Measurements from ENCODE around the gene RALGAPA2.

The RALGAPA2 gene

GRCh38 chr20:20404633-20405032 is 307.8 kb downstream of the RALGAPA2 start:
- no peaks in the 10 kb centered on the region for H3K9me3 ChIP-seq (ENCODE audit: low read length)
- no peak overlapping the region for H3K4me3 ChIP-seq (ENCODE audit: low read length)
- H2AFZ ChIP-seq (ENCODE audit: low read depth, low read length), result no peak overlapping the region
- H3K4me1 ChIP-seq (ENCODE audit: insufficient read depth, low read length), result peaks cover 14% of the 10 kb centered on the region
- no peaks in the 10 kb centered on the region for H3K36me3 ChIP-seq (ENCODE audit: insufficient read depth, low read length)
- H3K27me3 ChIP-seq (ENCODE audit: insufficient read depth, low read length), result peaks cover under 1% of the 10 kb centered on the region

GRCh38 chr20:20401991-20402390 is 310.5 kb downstream of the RALGAPA2 start:
- no peaks in the 10 kb centered on the region for H3K27me3 ChIP-seq (ENCODE audit: insufficient read depth, low read length)
- H3K4me1 ChIP-seq (ENCODE audit: insufficient read depth, low read length), result peaks cover 10% of the 10 kb centered on the region
- H3K4me3 ChIP-seq (ENCODE audit: low read length), result no peak overlapping the region
- H3K36me3 ChIP-seq (ENCODE audit: insufficient read depth, low read length), result no peaks in the 10 kb centered on the region
- H2AFZ ChIP-seq (ENCODE audit: low read depth, low read length), result no peak overlapping the region
- H3K9me3 ChIP-seq (ENCODE audit: low read length), result no peaks in the 10 kb centered on the region

GRCh38 chr20:20399531-20400500 is 312.6 kb downstream of the RALGAPA2 start:
- Histone ChIP-seq H3K27me3 (ENCODE audit: insufficient read depth, low read length) (no peaks in the 10 kb centered on the region), H3K4me1 (ENCODE audit: insufficient read depth, low read length) (peaks cover 31% of the 10 kb centered on the region), H3K36me3 (ENCODE audit: insufficient read depth, low read length) (no peaks in the 10 kb centered on the region), H2AFZ (ENCODE audit: low read depth, low read length) (no peak overlapping the region), H3K9me3 (ENCODE audit: low read length) (no peaks in the 10 kb centered on the region), H3K4me3 (ENCODE audit: low read length) (no peak overlapping the region)

GRCh38 chr20:20398123-20398522 is 314.3 kb downstream of the RALGAPA2 start:
- no peaks in the 10 kb centered on the region for H3K27me3 ChIP-seq (ENCODE audit: insufficient read depth, low read length)
- H3K9me3 ChIP-seq (ENCODE audit: low read length), result no peaks in the 10 kb centered on the region
- peaks cover 31% of the 10 kb centered on the region for H3K4me1 ChIP-seq (ENCODE audit: insufficient read depth, low read length)
- no peaks in the 10 kb centered on the region for H3K36me3 ChIP-seq (ENCODE audit: insufficient read depth, low read length)
- no peak overlapping the region for H3K4me3 ChIP-seq (ENCODE audit: low read length)
- H2AFZ ChIP-seq (ENCODE audit: low read depth, low read length), result no peak overlapping the region

GRCh38 chr20:20396794-20397193 is 315.6 kb downstream of the RALGAPA2 start:
- Histone ChIP-seq H2AFZ (ENCODE audit: low read depth, low read length) (no peak overlapping the region), H3K27me3 (ENCODE audit: insufficient read depth, low read length) (no peaks in the 10 kb centered on the region), H3K4me1 (ENCODE audit: insufficient read depth, low read length) (peaks cover 31% of the 10 kb centered on the region), H3K9me3 (ENCODE audit: low read length) (no peaks in the 10 kb centered on the region), H3K36me3 (ENCODE audit: insufficient read depth, low read length) (no peaks in the 10 kb centered on the region), H3K4me3 (ENCODE audit: low read length) (no peak overlapping the region)

- no peak overlapping the region for H2AFZ ChIP-seq (ENCODE audit: low read depth, low read length)
- H3K9me3 ChIP-seq (ENCODE audit: low read length), result no peaks in the 10 kb centered on the region
- H3K4me3 ChIP-seq (ENCODE audit: low read length), result no peak overlapping the region
- H3K36me3 ChIP-seq (ENCODE audit: insufficient read depth, low read length), result no peaks in the 10 kb centered on the region
- H3K4me1 ChIP-seq (ENCODE audit: insufficient read depth, low read length), result peaks cover 31% of the 10 kb centered on the region
- no peaks in the 10 kb centered on the region for H3K27me3 ChIP-seq (ENCODE audit: insufficient read depth, low read length)
These were observed 316.4 kb downstream of the RALGAPA2 start for GRCh38 chr20:20395903-20396568.

- Histone ChIP-seq H3K36me3 (ENCODE audit: insufficient read depth, low read length) (no peaks in the 10 kb centered on the region), H2AFZ (ENCODE audit: low read depth, low read length) (no peak overlapping the region), H3K9me3 (ENCODE audit: low read length) (no peaks in the 10 kb centered on the region), H3K4me1 (ENCODE audit: insufficient read depth, low read length) (peaks cover 31% of the 10 kb centered on the region), H3K4me3 (ENCODE audit: low read length) (no peak overlapping the region), H3K27me3 (ENCODE audit: insufficient read depth, low read length) (no peaks in the 10 kb centered on the region)
These were observed 317.4 kb downstream of the RALGAPA2 start for GRCh38 chr20:20395087-20395486.

GRCh38 chr20:20393207-20394120 is 319.0 kb downstream of the RALGAPA2 start:
- H3K36me3 ChIP-seq (ENCODE audit: insufficient read depth, low read length), result no peaks in the 10 kb centered on the region
- H3K27me3 ChIP-seq (ENCODE audit: insufficient read depth, low read length), result no peaks in the 10 kb centered on the region
- H3K4me3 ChIP-seq (ENCODE audit: low read length), result no peak overlapping the region
- H3K9me3 ChIP-seq (ENCODE audit: low read length), result no peaks in the 10 kb centered on the region
- H2AFZ ChIP-seq (ENCODE audit: low read depth, low read length), result no peak overlapping the region
- H3K4me1 ChIP-seq (ENCODE audit: insufficient read depth, low read length), result peaks cover 31% of the 10 kb centered on the region

GRCh38 chr20:20391766-20392165 is 320.7 kb downstream of the RALGAPA2 start:
- peaks cover 18% of the 10 kb centered on the region for H3K4me1 ChIP-seq (ENCODE audit: insufficient read depth, low read length)
- H3K4me3 ChIP-seq (ENCODE audit: low read length), result no peak overlapping the region
- no peaks in the 10 kb centered on the region for H3K27me3 ChIP-seq (ENCODE audit: insufficient read depth, low read length)

GRCh38 chr20:20391115-20391514 is 321.3 kb downstream of the RALGAPA2 start:
- peaks cover 13% of the 10 kb centered on the region for H3K4me1 ChIP-seq (ENCODE audit: insufficient read depth, low read length)

More at GRCh38 chr20:20391766-20392165, 320.7 kb downstream of the RALGAPA2 start:
- H3K36me3 ChIP-seq (ENCODE audit: insufficient read depth, low read length), result no peaks in the 10 kb centered on the region
- no peak overlapping the region for H2AFZ ChIP-seq (ENCODE audit: low read depth, low read length)
- H3K9me3 ChIP-seq (ENCODE audit: low read length), result no peaks in the 10 kb centered on the region

GRCh38 chr20:20390393-20390792 is 322.1 kb downstream of the RALGAPA2 start:
- no peak overlapping the region for H3K4me3 ChIP-seq (ENCODE audit: low read length)
- peaks cover 6% of the 10 kb centered on the region for H3K4me1 ChIP-seq (ENCODE audit: insufficient read depth, low read length)
- H2AFZ ChIP-seq (ENCODE audit: low read depth, low read length), result no peak overlapping the region
- H3K9me3 ChIP-seq (ENCODE audit: low read length), result no peaks in the 10 kb centered on the region
- H3K27me3 ChIP-seq (ENCODE audit: insufficient read depth, low read length), result no peaks in the 10 kb centered on the region
- H3K36me3 ChIP-seq (ENCODE audit: insufficient read depth, low read length), result no peaks in the 10 kb centered on the region

More at GRCh38 chr20:20391115-20391514, 321.3 kb downstream of the RALGAPA2 start:
- Histone ChIP-seq H3K36me3 (ENCODE audit: insufficient read depth, low read length) (no peaks in the 10 kb centered on the region), H2AFZ (ENCODE audit: low read depth, low read length) (no peak overlapping the region), H3K9me3 (ENCODE audit: low read length) (no peaks in the 10 kb centered on the region), H3K27me3 (ENCODE audit: insufficient read depth, low read length) (no peaks in the 10 kb centered on the region), H3K4me3 (ENCODE audit: low read length) (no peak overlapping the region)

- no peak overlapping the region for H3K4me3 ChIP-seq (ENCODE audit: low read length)
- no peak overlapping the region for H2AFZ ChIP-seq (ENCODE audit: low read depth, low read length)
These were observed 326.3 kb downstream of the RALGAPA2 start for GRCh38 chr20:20386192-20386591.

More at GRCh38 chr20:20386192-20386591, 326.3 kb downstream of the RALGAPA2 start:
- no peaks in the 10 kb centered on the region for H3K27me3 ChIP-seq (ENCODE audit: insufficient read depth, low read length)
- no peaks in the 10 kb centered on the region for H3K4me1 ChIP-seq (ENCODE audit: insufficient read depth, low read length)
- H3K9me3 ChIP-seq (ENCODE audit: low read length), result no peaks in the 10 kb centered on the region
- no peaks in the 10 kb centered on the region for H3K36me3 ChIP-seq (ENCODE audit: insufficient read depth, low read length)
